Cardiac muscle cell (in vitro differentiated cells and primary cell): ENCODE data around the gene PRSS48. TPM values are rescaled to one million over a fixed set of nuclear protein-coding genes. Genes with fewer than 3 reads are reported as not detected.

Experiments used
- DNase-seq, 2 donors: peaks; one replicate each; pipeline versions ENCODE4 v3.0.0 to v3.0.0-alpha.2; 2010 to 2017; ENCODE audit warnings: low read depth in 1 of 2, low spot score in 1 of 2
- H3K27ac ChIP-seq: fragments of 200-600 bp; sonication (generic); 2 replicates; pipeline ENCODE4 v1.5.1; 2016
- H3K27me3 ChIP-seq: fragments of 200-600 bp; sonication (generic); 2 replicates; pipeline ENCODE4 v1.6.0; 2016; ENCODE audit warnings: control low read depth
- H3K36me3 ChIP-seq: fragments of 200-600 bp; sonication (generic); 2 replicates; pipeline ENCODE4 v1.5.1; 2016; ENCODE audit warnings: control low read depth
- H3K4me1 ChIP-seq: fragments of 200-600 bp; sonication (generic); 2 replicates; pipeline ENCODE4 v1.8.1; 2017; ENCODE audit warnings: low read depth, mild to moderate bottlenecking, mixed run types
- H3K4me3 ChIP-seq: fragments of 200-600 bp; sonication (generic); 2 replicates; pipeline ENCODE4 v1.5.1; 2016; ENCODE audit warnings: mild to moderate bottlenecking
- H3K9me3 ChIP-seq: fragments of 200-600 bp; sonication (generic); 2 replicates; pipeline ENCODE4 v1.5.1; 2017; ENCODE audit warnings: low read depth, mild to moderate bottlenecking, control low read depth
- CTCF ChIP-seq: IDR thresholded peaks from 2 replicates; pipeline ENCODE4 v1.5.1; 2012; ENCODE audit warnings: low read depth, mild to moderate bottlenecking, low read length
- polyA plus RNA-seq: library from polyadenylated mRNA; unstranded; fragments of >200 nt; fragmentation: Nextera tagmentation; extraction: Ambion mirVana; gene quantifications from 2 replicates; pipeline ENCODE4 v1.2.1, GENCODE V29; 2016
- total RNA-seq: library from RNA; depleted of rRNA; stranded (reverse); fragments of >200 nt; gene quantifications from 2 replicates; pipeline ENCODE4 v1.2.3, GENCODE V29; 2016

The PRSS48 gene
- total and polyA plus RNA-seq, 2 experiments from 2014 or later = not detected

DNA sequence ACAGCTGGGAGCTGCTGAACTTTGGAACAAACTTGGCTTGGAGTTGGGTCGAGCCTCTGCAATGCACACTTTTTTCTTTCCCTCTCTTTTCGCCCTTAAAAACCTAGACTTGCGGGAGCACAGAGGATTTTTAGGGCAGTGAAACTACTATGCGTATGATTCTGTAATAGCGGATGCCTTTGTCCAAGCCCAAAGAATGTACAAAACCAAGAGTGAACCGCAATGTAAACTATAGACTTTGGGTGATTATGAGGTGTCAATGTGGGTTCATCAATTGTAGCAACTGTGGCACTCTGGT, 48.9 kb downstream of the PRSS48 start:
- H3K9me3 ChIP-seq = no peaks in the 10 kb centered on the region
- H3K4me1 ChIP-seq = peaks cover 18% of the 10 kb centered on the region
- no peak overlapping the region for H3K27ac ChIP-seq
- no peaks in the 10 kb centered on the region for H3K36me3 ChIP-seq
- H3K4me3 ChIP-seq = peak overlapping the region; percentile 47
- DNase-seq = no peak
- H3K27me3 ChIP-seq = no peaks in the 10 kb centered on the region
- no peak for TF ChIP-seq CTCF

DNA sequence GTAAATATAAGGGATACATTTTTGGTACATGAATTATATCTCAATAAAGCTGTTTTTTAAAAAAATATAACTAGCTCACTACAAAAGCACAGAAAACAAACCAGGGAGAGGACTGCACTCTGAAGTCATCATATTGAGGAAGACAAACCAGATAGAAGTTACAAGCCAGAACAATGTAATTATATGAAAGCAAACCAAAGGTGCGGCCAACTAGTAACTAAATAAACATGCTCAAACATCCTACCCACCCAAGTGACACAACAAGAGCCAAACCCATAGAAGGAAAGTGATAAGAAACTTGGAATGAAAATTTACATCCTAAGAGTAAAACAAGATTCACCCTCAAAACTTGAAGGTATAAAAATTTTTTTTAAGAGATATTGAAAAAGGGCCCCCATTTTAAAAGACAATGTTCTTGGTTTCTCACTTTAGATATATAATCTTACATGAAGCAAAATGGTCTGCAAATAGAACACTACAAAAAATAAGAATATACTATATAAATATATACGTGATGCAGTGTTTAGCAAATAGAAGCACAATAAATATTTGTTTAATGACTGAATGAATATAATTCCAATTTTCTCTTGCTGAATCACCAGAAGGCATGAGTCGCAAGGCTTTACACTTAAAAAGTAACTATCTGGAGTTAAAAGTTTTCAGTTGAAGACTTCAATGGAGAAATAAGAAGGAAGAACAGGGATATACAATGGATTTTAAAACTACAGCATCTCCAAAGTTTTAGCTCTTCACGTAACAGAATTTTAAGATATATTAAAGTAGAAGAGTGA, 52.5 kb downstream of the PRSS48 start:
- Histone ChIP-seq H3K36me3 (no peaks in the 10 kb centered on the region), H3K27me3 (no peaks in the 10 kb centered on the region), H3K4me1 (no peaks in the 10 kb centered on the region), H3K9me3 (no peaks in the 10 kb centered on the region), H3K4me3 (no peak overlapping the region), H3K27ac (no peak overlapping the region)
- DNase-seq = no peak
- no peak for TF ChIP-seq CTCF

- TF ChIP-seq CTCF = no peak
- DNase-seq = no peak
- no peak overlapping the region for H3K27ac ChIP-seq
- no peak overlapping the region for H3K4me3 ChIP-seq
- H3K27me3 ChIP-seq = no peaks in the 10 kb centered on the region
- H3K36me3 ChIP-seq = no peaks in the 10 kb centered on the region
- H3K9me3 ChIP-seq = no peaks in the 10 kb centered on the region
- no peaks in the 10 kb centered on the region for H3K4me1 ChIP-seq
These were observed 54.5 kb downstream of the PRSS48 start for GRCh38 chr4:151331276-151332042.

GRCh38 chr4:151339467-151339866, 62.5 kb downstream of the PRSS48 start:
- TF ChIP-seq CTCF = no peak
- DNase-seq = no peak
- Histone ChIP-seq H3K9me3 (no peaks in the 10 kb centered on the region), H3K36me3 (no peaks in the 10 kb centered on the region), H3K4me1 (no peaks in the 10 kb centered on the region), H3K27me3 (no peaks in the 10 kb centered on the region), H3K4me3 (no peak overlapping the region), H3K27ac (no peak overlapping the region)

GRCh38 chr4:151340751-151341385, 63.9 kb downstream of the PRSS48 start:
- DNase-seq = no peak
- no peaks in the 10 kb centered on the region for H3K4me1 ChIP-seq
- TF ChIP-seq CTCF = no peak
- H3K9me3 ChIP-seq = no peaks in the 10 kb centered on the region
- no peaks in the 10 kb centered on the region for H3K27me3 ChIP-seq
- H3K4me3 ChIP-seq = no peak overlapping the region
- no peaks in the 10 kb centered on the region for H3K36me3 ChIP-seq
- H3K27ac ChIP-seq = no peak overlapping the region

Other genes starting within 250 kb of the PRSS48 start
- gene RPS3A, start 177.5 kb upstream of the PRSS48 start, total RNA-seq = 2,319 and 2,328 TPM in 2 replicates
- gene RPS3A, start 177.5 kb upstream of the PRSS48 start, polyA plus RNA-seq = 872 and 1,034 TPM in 2 replicates
- 17.0 and 18.3 TPM in 2 replicates for gene SH3D19, start 48.4 kb downstream of the PRSS48 start, total RNA-seq
- gene SH3D19, start 48.4 kb downstream of the PRSS48 start, polyA plus RNA-seq = 11.3 and 16.2 TPM in 2 replicates
- gene FHIP1A, start 132.0 kb downstream of the PRSS48 start, total RNA-seq = 5.6 and 15.5 TPM in 2 replicates
- gene FHIP1A, start 132.0 kb downstream of the PRSS48 start, polyA plus RNA-seq = 0.98 and 3.4 TPM in 2 replicates